Loucy (cell line): Measurements from ENCODE around the gene DMRT3.

ENCODE experiments used
- CTCF ChIP-seq: fragments of 200-600 bp; sonication (generic); conservative IDR thresholded peaks from 2 replicates; pipeline ENCODE4 v1.5.1; 2014; ENCODE audit warnings: mild to moderate bottlenecking, antibody characterized with exemption, low read length
- EZH2phosphoT487 ChIP-seq: fragments of 200-600 bp; IDR thresholded peaks from 2 replicates; pipeline ENCODE4 v1.6.1; 2018; ENCODE audit warnings: antibody characterized with exemption, mild to moderate bottlenecking, moderate library complexity, borderline replicate concordance

DNA sequence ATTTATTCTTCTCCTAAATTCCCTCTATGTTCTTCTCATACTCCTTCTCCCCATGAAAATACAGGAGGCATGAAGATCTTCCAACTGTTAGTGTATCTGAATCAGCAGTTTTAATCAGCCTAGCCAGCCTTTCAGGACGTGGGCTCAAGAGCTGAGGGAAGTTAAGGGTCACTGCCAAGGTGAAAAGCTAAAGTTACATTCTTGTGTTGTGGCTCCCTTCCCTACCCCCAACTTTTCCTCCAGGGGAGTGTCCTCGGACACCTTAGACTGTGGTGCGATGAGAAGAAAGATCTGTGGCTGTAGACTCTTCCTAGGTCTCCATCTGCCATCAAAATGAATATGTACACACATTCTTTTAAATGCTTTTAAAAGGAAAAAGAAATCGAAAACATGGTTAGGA is 4.2 kb downstream of the DMRT3 start:
- TF ChIP-seq CTCF, result no peak
- TF ChIP-seq EZH2phosphoT487, result no peak
